Measurements from ENCODE around the gene TPCN2. TPM values are rescaled to one million over a fixed set of nuclear protein-coding genes. Genes with fewer than 3 reads are reported as not detected.

The TPCN2 gene
- total RNA-seq, 1 donor from 2014 or later: 23.7 TPM

DNA sequence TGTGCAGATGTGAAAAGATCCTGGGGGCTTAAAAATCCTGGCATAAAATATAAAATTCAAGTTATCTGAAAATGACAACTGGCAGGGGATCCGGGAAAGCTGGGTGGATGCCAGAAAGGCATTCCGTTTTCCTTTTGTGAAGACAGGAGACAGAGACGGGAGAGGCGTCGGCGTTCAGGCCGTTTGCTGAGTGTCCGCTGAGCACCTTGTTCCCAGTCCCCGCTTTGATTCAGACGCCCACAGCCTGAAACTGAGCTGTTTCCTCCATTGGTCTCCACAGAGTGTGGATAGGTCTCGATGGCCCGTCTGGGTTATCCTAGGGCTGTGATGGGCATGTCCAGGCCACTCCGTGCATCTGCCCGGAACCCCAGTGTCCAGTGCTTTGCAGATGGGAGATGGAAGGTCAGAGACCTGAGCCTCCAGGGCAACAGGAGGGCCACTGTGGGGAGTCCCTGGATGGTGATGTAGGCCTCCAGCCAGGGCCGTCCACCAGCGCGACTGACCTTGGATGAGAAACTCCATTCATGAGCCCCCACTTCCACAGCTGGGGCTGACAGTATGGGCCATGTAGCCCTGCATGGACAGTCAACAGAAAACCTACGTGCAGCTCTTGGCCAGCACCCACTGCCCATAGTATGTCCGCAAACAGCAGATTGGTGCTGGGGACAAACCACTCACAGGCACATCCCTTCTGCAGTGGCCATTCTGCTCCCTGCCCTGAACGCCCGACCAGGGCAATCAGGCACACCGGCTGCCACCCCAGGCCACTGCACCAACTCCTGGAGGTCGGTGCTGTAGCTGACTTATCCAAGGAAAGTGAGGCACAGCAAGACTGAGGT, 47.3 kb upstream of the TPCN2 start:
- Mint-ChIP-seq H3K9me3 (no peaks in the 10 kb centered on the region), H3K4me3 (no peak overlapping the region), H3K4me1 (peaks cover 21% of the 10 kb centered on the region), H3K27ac (peak overlapping the region; percentile 39), H3K36me3 (no peaks in the 10 kb centered on the region), H3K27me3 (ENCODE audit: low read depth) (no peaks in the 10 kb centered on the region)
- TF ChIP-seq, protein P1, sequence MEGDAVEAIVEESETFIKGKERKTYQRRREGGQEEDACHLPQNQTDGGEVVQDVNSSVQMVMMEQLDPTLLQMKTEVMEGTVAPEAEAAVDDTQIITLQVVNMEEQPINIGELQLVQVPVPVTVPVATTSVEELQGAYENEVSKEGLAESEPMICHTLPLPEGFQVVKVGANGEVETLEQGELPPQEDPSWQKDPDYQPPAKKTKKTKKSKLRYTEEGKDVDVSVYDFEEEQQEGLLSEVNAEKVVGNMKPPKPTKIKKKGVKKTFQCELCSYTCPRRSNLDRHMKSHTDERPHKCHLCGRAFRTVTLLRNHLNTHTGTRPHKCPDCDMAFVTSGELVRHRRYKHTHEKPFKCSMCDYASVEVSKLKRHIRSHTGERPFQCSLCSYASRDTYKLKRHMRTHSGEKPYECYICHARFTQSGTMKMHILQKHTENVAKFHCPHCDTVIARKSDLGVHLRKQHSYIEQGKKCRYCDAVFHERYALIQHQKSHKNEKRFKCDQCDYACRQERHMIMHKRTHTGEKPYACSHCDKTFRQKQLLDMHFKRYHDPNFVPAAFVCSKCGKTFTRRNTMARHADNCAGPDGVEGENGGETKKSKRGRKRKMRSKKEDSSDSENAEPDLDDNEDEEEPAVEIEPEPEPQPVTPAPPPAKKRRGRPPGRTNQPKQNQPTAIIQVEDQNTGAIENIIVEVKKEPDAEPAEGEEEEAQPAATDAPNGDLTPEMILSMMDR (IDR thresholded peaks at IDR 0.05; ENCODE audit: unreplicated experiment): no peak
- DNase-seq (ENCODE audit: low spot score in 2 of 2, unreplicated experiment in 2 of 2): no peak

DNA sequence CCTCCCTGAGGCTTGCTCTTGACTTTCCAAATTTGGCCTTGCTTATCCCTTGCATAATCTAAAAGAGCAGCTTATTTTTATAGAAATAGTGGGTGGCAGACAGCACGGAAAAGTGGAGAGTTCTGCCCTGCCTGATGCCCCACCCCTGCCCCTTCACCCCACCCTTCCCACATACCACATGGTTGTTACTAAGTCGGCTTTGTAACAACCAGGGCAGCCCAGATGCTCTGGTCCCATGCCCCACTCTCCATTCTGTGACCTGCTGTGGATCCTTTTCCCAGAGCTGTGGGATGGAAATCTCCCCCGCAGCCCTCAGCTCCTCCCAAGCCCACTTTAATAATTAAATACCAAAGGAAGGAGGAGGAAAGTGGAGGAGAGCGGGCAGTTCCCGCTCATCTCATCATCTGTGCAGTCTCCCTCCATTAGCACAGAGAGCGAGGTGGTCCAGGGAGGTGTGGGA, 46.6 kb upstream of the TPCN2 start:
- TF ChIP-seq, protein P1 (IDR thresholded peaks at IDR 0.05; ENCODE audit: unreplicated experiment): no peak
- Mint-ChIP-seq H3K27ac (no peak overlapping the region), H3K36me3 (no peaks in the 10 kb centered on the region), H3K9me3 (no peaks in the 10 kb centered on the region), H3K4me1 (peaks cover 21% of the 10 kb centered on the region), H3K27me3 (ENCODE audit: low read depth) (no peaks in the 10 kb centered on the region), H3K4me3 (no peak overlapping the region)
- no peak for DNase-seq (ENCODE audit: low spot score in 2 of 2, unreplicated experiment in 2 of 2)

DNA sequence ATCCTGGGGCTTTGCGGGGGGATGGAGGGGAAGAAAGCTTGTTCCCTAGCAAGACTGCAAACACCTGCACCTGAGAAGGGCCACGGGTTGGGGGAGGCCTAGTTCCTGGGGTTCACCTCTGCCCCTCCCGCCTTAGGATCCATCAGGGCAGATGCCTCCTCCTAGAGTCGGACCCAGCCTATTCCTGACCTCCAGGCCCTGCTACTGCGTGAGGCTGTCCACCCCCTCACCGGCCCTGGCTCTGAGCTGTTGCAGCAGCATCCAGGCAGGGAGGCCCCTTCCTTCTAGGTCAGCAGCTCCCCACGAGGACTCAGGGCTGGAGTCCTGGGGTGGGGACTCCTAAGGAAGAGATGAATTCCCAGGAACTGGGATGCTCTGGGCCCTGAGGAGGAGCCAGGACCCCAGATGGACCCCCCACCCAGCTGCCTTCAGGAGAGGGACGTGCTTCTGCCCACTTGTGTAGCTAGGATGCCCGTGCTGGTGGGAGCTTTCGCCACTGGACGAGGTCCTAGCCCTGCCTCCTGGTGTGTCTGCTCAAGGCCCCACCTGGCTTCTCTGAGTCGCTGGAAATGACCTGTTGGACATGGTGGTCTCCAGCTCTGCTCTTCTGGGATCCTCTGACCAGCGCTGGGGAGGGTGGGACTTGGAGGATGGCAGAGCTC, 46.0 kb upstream of the TPCN2 start:
- Mint-ChIP-seq H3K27me3 (ENCODE audit: low read depth) (no peaks in the 10 kb centered on the region), H3K36me3 (no peaks in the 10 kb centered on the region), H3K9me3 (no peaks in the 10 kb centered on the region), H3K27ac (no peak overlapping the region), H3K4me3 (no peak overlapping the region), H3K4me1 (peaks cover 26% of the 10 kb centered on the region)
- TF ChIP-seq, protein P1 (IDR thresholded peaks at IDR 0.05; ENCODE audit: unreplicated experiment): no peak
- DNase-seq (ENCODE audit: low spot score in 2 of 2, unreplicated experiment in 2 of 2): no peak

DNA sequence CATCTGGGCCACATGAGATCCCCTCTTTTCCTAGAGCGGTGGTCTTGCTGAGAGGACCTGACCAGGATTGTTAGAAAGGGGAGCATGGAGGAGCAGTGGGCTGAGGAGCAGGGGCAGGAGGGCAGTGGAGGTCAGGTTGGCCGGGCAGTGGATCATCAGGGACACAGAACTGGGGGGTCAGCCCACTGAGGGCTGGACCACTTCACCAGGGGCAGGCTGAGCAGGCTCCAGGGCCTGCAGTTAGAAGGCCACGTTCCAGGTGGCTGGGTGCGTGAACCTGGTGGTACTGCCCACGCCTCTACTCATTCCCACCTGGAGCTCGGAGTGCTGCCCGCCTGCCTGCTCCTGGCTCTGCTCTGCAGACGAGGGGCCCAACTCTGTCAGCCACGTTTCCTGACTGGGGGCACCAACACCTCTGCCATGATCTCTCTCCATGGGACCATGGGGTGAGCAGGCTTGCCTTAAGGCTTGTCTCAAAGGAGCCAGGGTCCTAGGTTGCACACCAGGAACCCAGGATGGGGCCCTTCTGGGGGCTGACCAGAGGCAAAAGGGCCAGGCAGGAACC, 45.3 kb upstream of the TPCN2 start:
- peaks cover 27% of the 10 kb centered on the region for H3K4me1 Mint-ChIP-seq
- no peak overlapping the region for H3K27ac Mint-ChIP-seq
- H3K27me3 Mint-ChIP-seq (ENCODE audit: low read depth): no peaks in the 10 kb centered on the region
- no peaks in the 10 kb centered on the region for H3K36me3 Mint-ChIP-seq
- no peak for DNase-seq (ENCODE audit: low spot score in 2 of 2, unreplicated experiment in 2 of 2)
- TF ChIP-seq, protein P1 (IDR thresholded peaks at IDR 0.05; ENCODE audit: unreplicated experiment): no peak
- H3K9me3 Mint-ChIP-seq: no peaks in the 10 kb centered on the region
- no peak overlapping the region for H3K4me3 Mint-ChIP-seq

DNA sequence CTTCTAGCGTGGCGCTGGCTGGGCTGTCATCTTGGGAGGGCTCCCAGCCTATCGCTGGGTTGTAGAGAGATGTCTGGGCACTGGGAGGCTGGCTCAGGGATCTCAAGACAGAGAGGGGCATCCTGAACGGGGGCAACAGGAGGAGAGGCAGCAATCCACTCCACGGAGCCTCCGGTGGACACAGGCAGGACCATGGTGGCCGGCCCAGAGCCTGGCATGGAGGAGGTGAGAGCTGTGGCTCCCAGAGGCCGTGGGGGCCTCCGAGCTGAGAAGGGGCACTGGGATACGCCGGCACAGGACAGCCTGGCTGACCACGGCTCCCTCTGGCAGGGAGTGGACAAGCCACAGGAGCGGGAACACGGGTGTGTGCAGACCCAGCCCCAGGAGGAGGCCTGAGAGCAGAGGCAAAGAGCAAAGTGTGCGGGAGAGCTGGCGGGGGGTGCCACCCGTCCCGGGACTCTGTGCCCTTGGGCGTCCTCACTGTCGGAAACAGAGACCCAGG, 44.8 kb upstream of the TPCN2 start:
- no peak overlapping the region for H3K27ac Mint-ChIP-seq
- no peak for DNase-seq (ENCODE audit: low spot score in 2 of 2, unreplicated experiment in 2 of 2)
- H3K27me3 Mint-ChIP-seq (ENCODE audit: low read depth): no peaks in the 10 kb centered on the region
- TF ChIP-seq, protein P1 (IDR thresholded peaks at IDR 0.05; ENCODE audit: unreplicated experiment): no peak
- H3K36me3 Mint-ChIP-seq: no peaks in the 10 kb centered on the region
- peaks cover 27% of the 10 kb centered on the region for H3K4me1 Mint-ChIP-seq
- H3K4me3 Mint-ChIP-seq: no peak overlapping the region
- no peaks in the 10 kb centered on the region for H3K9me3 Mint-ChIP-seq

Measured in mesothelial cell of epicardium (in vitro differentiated cells).